GM23248 (cell line): ENCODE measurements around the gene ABCA2.

Source experiments
- EZH2 ChIP-seq: fragments of 200-600 bp; sonication (generic); IDR thresholded peaks from 2 replicates; pipeline ENCODE4 v1.6.1; 2018; ENCODE audit warnings: antibody characterized with exemption, mild to moderate bottlenecking; ENCODE audit not compliant: insufficient read depth, poor library complexity, severe bottlenecking
- EZH2phosphoT487 ChIP-seq: fragments of 200-600 bp; sonication (generic); IDR thresholded peaks from 2 replicates; pipeline ENCODE4 v1.6.1; 2018; ENCODE audit warnings: antibody characterized with exemption, moderate library complexity, mild to moderate bottlenecking, low read depth; ENCODE audit not compliant: insufficient read depth

DNA sequence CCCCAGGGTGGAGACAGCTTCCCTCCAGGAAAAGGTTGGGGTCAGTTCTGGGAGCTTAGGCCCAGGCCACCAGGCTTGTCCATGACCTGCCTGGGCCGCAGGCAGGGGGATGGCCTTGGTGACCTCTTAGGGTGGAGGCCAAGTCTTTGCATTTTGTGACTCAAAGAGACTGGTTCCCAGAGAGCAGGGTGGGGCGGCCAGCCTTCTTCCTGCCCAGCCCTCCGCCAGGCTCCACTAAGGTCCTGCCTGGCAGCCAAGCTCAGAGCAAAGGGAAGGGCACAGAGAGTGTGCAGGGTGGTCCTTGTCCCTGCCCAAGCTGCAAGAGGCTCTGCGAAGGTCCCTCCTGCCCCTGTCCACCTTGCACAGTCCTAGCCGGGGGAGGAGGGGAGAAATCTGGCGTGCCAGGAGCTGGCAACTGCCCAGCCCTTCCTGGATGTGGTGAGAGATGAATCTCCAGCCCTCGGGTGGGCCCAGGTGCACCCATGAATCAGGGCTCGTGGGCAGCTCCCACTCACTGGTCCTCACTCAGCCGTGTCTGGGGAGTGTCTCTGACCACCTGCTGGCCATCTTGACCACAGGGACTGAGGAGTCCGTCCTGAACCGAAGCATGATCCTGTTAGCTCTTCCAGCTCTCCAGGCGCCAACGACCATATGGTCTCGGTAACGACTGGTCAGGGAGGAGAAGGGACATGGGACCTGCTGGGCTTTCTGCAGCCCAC, 53.1 kb downstream of the ABCA2 start:
- TF ChIP-seq EZH2 (no peak), EZH2phosphoT487 (no peak)
